Gastrocnemius medialis (tissue), 4 donors: ENCODE measurements around the gene CENPB. TPM values are rescaled to one million over a fixed set of nuclear protein-coding genes. Genes with fewer than 3 reads are reported as not detected.

ENCODE experiments used
- ATAC-seq, 2 donors: fragments of 150-250 bp; one replicate each; pipeline ENCODE4 v1.9.1; 2016
- DNase-seq, 2 donors: peaks; one replicate each; pipeline ENCODE4 v3.0.0-alpha.2; 2019
- H3K27ac ChIP-seq, 4 donors: fragments of 200-600 bp; sonication (generic); 1 replicate in 1 of 4; 2 replicates in 3 of 4; pipeline ENCODE4 v1.5.1; 2016 to 2018; ENCODE audit warnings: mild to moderate bottlenecking in 2 of 4, moderate library complexity in 1 of 4
- H3K27me3 ChIP-seq, 3 donors: fragments of 200-600 bp; sonication (generic) in 2 of 3; 1 replicate in 1 of 3; 2 replicates in 2 of 3; pipeline versions ENCODE4 v1.5.1 to v1.6.0; 2016 to 2019; ENCODE audit warnings: mild to moderate bottlenecking in 1 of 3, moderate library complexity in 1 of 3
- H3K36me3 ChIP-seq, 2 donors: fragments of 200-600 bp; sonication (generic) in 1 of 2; one replicate each; pipeline ENCODE4 v1.5.1; 2017 to 2018
- H3K4me1 ChIP-seq, 2 donors: fragments of 200-600 bp; sonication (generic) in 1 of 2; one replicate each; pipeline ENCODE4 v1.5.1; 2016 to 2017; ENCODE audit warnings: mild to moderate bottlenecking in 2 of 2
- H3K4me3 ChIP-seq, 4 donors: fragments of 200-600 bp; sonication (generic) in 3 of 4; 1 replicate in 1 of 4; 2 replicates in 3 of 4; pipeline ENCODE4 v1.5.1; 2016 to 2019; ENCODE audit warnings: mild to moderate bottlenecking in 2 of 4
- H3K9me3 ChIP-seq, 3 donors: fragments of 200-600 bp; sonication (generic) in 2 of 3; 1 replicate in 1 of 3; 2 replicates in 2 of 3; pipeline ENCODE4 v1.5.1; 2016 to 2019
- CTCF ChIP-seq, 5 experiments: fragments of 450-650 bp in 3 of 5; fragments of 200-600 bp in 2 of 5; sonication (generic) in 2 of 5; IDR thresholded peaks in 4 of 5; conservative IDR thresholded peaks in 1 of 5; 1 replicate in 4 of 5; 2 replicates in 1 of 5; pipeline ENCODE4 v1.5.1; 2016 to 2019; ENCODE audit warnings: antibody characterized with exemption in 5 of 5, mild to moderate bottlenecking in 3 of 5, moderate library complexity in 3 of 5
- POLR2A ChIP-seq, 2 donors: fragments of 450-650 bp; IDR thresholded peaks; one replicate each; pipeline ENCODE4 v1.6.1; 2017; ENCODE audit warnings: antibody characterized with exemption in 2 of 2, mild to moderate bottlenecking in 2 of 2, moderate library complexity in 2 of 2
- in situ Hi-C, 4 donors: fragments of 200-750 bp; cut with MboI; loops; one replicate each; pipeline versions ENCODE4 v1.15.0 to v1.8.0; 2017; ENCODE audit warnings: low sequenced_read_pairs in 4 of 4
- intact Hi-C: fragments of 100-400 bp; cut with DNase I; formaldehyde crosslinking; loops from one replicate; pipeline ENCODE4 v1.15.1; 2023; ENCODE audit warnings: low total_unique reads
- total RNA-seq, 4 donors: library from RNA; depleted of rRNA; stranded (reverse); fragments of >200 nt; gene quantifications; one replicate each; pipeline versions ENCODE4 v1.1.0 to v1.2.3, GENCODE V29; 2016

The CENPB gene
- total RNA-seq, 4 donors from 2014 or later, result 67.5 to 186 (median 143) TPM

GRCh38 chr20:3767427-3768341 is 18.9 kb downstream of the CENPB start, which contains the start of gene ADISSP:
Gene ADISSP, minus strand, starts transcription at chr20:3767753. Its CDS starts 7,653 bp downstream, at chr20:3760100.
- in situ Hi-C loops, result loop anchor here in 1 of 4 donors (25.0 kb wide), 1 partner anchor 320 kb away; no protein-coding TSS in a partner anchor
- intact Hi-C loops, result loop anchor here (1.0 to 10.0 kb wide), 4 partner anchors 14 to 363 kb away; partner anchors contain the start of genes DNAAF9 and SPEF1

GRCh38 chr20:3767110-3767426 is 19.5 kb downstream of the CENPB start:
- Histone ChIP-seq H3K9me3 (no peaks in the 10 kb centered on the region), H3K27me3 (no peaks in the 10 kb centered on the region), H3K4me1 (peaks cover 12 to 23% of the 10 kb centered on the region in 2 donors), H3K36me3 (no peaks in the 10 kb centered on the region), H3K4me3 (peak overlapping the region; percentile 66 to 94 (median 84)), H3K27ac (peak overlapping the region; percentile 57 to 84 (median 74))
- no peak for TF ChIP-seq CTCF (IDR thresholded peaks at IDR 0.05 in 4 of 5, conservative IDR thresholded peaks at IDR 0.05 in 1 of 5)
- TF ChIP-seq POLR2A (IDR thresholded peaks at IDR 0.05), result no peak
- ATAC-seq (no peak), DNase-seq (no peak)
- intact Hi-C loops, result loop anchor here (2.0 to 10.0 kb wide), 3 partner anchors 60 to 362 kb away; partner anchors contain the start of gene DNAAF9
- in situ Hi-C loops, result loop anchor here in 1 of 4 donors (25.0 kb wide), 1 partner anchor 320 kb away; no protein-coding TSS in a partner anchor

More at GRCh38 chr20:3767427-3768341, 18.9 kb downstream of the CENPB start, which contains the start of gene ADISSP:
- peak; percentile 91 to 92 for ATAC-seq
- peaks cover 12 to 23% of the 10 kb centered on the region in 2 donors for H3K4me1 ChIP-seq
- H3K27ac ChIP-seq, result peak within 1 kb of the TSS; percentile 80 to 84 (median 80)
- no peaks in the 10 kb centered on the region for H3K36me3 ChIP-seq
- DNase-seq, result peak; percentile 97 to 98
- no peak for TF ChIP-seq CTCF (IDR thresholded peaks at IDR 0.05 in 4 of 5, conservative IDR thresholded peaks at IDR 0.05 in 1 of 5)
- TF ChIP-seq POLR2A (IDR thresholded peaks at IDR 0.05), result peak; percentile 59 to 63
- no peaks in the 10 kb centered on the region for H3K27me3 ChIP-seq
- peak within 1 kb of the TSS; percentile 66 to 94 (median 84) for H3K4me3 ChIP-seq
- no peaks in the 10 kb centered on the region for H3K9me3 ChIP-seq

DNA sequence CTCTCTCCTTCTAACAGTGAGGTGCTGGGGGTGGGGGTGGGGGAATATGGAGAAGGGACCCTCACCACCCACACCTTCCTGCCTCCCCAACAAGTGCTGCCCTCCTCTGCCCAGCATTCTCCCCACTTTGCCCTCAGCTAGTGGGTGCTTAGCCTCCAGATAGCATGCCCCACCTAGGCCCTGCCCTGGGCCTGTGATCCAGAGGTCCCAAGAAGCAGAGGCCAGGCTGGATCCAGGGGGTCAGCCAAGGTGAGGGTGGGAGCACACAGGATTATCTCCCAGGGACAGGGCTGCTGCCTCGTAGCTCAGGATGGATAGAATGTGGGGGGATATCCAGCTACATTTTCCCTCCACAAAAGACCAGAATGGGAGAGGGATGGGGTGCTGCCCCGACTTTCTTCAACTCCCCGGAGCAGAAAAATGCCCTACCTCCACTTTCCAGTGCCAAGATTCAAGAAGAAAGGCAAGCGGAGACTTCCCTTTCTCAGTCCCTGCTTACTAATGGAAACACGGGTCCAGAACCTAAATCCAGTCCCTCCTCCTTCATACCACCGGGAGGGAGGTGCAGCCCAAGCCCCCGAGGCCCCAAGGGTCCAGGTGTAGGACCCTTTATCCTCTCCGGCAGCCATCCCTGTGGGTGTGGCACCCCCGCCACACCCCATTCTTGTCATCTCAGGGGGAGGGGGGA is 20.0 kb downstream of the CENPB start:
- peak overlapping the region; percentile 66 to 94 (median 84) for H3K4me3 ChIP-seq
- no peak for ATAC-seq
- intact Hi-C loops, result loop anchor here (2.0 to 10.0 kb wide), 3 partner anchors 60 to 362 kb away; partner anchors contain the start of gene DNAAF9
- TF ChIP-seq POLR2A (IDR thresholded peaks at IDR 0.05), result no peak
- no peak for TF ChIP-seq CTCF (IDR thresholded peaks at IDR 0.05 in 4 of 5, conservative IDR thresholded peaks at IDR 0.05 in 1 of 5)
- no peak for DNase-seq
- in situ Hi-C loops, result loop anchor here in 1 of 4 donors (25.0 kb wide), 1 partner anchor 321 kb away; no protein-coding TSS in a partner anchor
- no peaks in the 10 kb centered on the region for H3K36me3 ChIP-seq
- H3K9me3 ChIP-seq, result no peaks in the 10 kb centered on the region
- H3K27ac ChIP-seq, result peak overlapping the region; percentile 57 to 84 (median 74)
- H3K4me1 ChIP-seq, result peaks cover 12 to 23% of the 10 kb centered on the region in 2 donors
- H3K27me3 ChIP-seq, result no peaks in the 10 kb centered on the region

DNA sequence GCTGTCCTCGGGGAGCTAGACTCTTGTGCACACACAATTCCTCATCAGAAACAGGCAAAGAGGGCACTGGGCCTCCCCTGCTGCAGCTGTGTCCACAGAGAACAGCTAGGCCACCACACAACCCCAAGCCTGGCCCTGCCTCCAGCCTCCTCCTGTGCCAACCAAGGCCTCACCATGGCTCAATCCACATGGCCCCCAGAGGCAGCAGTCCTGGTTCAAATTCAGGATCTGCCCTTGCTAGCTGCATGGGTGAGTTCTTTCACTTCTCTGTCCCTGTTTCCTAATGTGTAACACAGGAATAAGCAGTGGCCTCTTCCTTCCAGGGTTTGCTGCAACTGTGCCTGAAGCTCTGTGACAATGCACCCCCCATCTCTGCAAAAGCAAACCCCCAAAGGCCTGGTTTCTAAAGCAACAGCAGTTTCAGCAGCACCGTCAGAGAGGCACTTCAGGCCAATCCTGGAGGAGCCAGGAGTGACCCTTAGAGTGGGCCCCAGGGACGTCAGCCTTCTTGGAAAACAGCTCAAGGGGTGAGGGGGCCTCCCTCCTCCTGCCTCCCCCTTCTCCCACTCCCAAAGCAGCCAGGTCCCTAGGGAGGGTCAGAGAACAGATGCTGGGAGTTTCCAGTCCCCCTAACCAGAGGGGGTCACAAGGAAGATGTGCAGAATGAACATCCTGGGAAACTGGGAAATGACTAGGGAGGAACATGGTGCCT is 21.2 kb downstream of the CENPB start:
- ATAC-seq, result no peak
- Histone ChIP-seq H3K4me3 (peak overlapping the region in 1 of 4 donors; percentile 77), H3K27ac (peak overlapping the region in 3 of 4 donors; percentile 35 to 84 (median 69)), H3K27me3 (no peaks in the 10 kb centered on the region), H3K36me3 (no peaks in the 10 kb centered on the region), H3K9me3 (no peaks in the 10 kb centered on the region), H3K4me1 (peaks cover 12 to 23% of the 10 kb centered on the region in 2 donors)
- no peak for TF ChIP-seq CTCF (IDR thresholded peaks at IDR 0.05 in 4 of 5, conservative IDR thresholded peaks at IDR 0.05 in 1 of 5)
- TF ChIP-seq POLR2A (IDR thresholded peaks at IDR 0.05), result no peak
- in situ Hi-C loops (loop anchor here in 1 of 4 donors (25.0 kb wide), 1 partner anchor 322 kb away; no protein-coding TSS in a partner anchor), intact Hi-C loops (loop anchor here (5.0 to 10.0 kb wide), 2 partner anchors 88 to 361 kb away; partner anchors contain the start of gene DNAAF9)
- DNase-seq, result no peak
